Measurements from ENCODE around the gene PRM2. TPM values are rescaled to one million over a fixed set of nuclear protein-coding genes. Genes with fewer than 3 reads are reported as not detected.
"Not testable (repeated sequence)": the region's sequence is repeated elsewhere in the genome, so short reads cannot be mapped to it uniquely, and the experiment has no call there.

Gene PRM2
- polyA plus RNA-seq, 4 donors = not detected

DNA sequence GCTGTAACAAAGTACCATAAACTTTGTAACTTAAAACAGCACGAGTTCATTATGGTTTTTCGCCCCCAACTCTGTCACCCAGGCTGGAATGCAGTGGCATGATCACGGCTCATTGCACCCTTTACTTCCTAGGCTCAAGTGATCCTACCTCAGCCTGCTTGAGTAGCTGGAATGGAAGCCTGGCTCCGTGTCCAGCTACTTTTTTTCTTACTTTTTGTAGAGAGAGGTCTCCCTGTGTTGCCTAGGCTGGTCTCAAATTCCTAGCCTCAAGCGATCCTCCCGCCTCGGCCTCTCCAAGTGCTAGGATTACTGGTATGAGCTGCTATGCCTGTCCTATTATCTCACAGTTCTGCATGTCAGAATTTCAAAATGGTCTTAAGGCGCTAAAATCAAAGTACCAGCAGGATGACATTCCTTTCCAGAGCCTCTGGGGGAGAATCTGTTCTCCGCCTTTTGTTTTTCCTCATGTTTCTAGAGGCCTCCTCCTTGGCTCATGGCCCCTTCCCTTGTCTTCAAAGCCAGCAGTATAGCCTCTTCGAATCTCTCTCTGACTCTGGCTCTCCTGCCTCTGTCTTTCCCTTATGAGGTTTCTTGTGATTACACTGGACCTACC is 14.9 kb upstream of the PRM2 start:
- DNase-seq (ENCODE audit: low read depth in 4 of 4, low spot score in 2 of 4) = peak in 1 of 4 donors; percentile 58

DNA sequence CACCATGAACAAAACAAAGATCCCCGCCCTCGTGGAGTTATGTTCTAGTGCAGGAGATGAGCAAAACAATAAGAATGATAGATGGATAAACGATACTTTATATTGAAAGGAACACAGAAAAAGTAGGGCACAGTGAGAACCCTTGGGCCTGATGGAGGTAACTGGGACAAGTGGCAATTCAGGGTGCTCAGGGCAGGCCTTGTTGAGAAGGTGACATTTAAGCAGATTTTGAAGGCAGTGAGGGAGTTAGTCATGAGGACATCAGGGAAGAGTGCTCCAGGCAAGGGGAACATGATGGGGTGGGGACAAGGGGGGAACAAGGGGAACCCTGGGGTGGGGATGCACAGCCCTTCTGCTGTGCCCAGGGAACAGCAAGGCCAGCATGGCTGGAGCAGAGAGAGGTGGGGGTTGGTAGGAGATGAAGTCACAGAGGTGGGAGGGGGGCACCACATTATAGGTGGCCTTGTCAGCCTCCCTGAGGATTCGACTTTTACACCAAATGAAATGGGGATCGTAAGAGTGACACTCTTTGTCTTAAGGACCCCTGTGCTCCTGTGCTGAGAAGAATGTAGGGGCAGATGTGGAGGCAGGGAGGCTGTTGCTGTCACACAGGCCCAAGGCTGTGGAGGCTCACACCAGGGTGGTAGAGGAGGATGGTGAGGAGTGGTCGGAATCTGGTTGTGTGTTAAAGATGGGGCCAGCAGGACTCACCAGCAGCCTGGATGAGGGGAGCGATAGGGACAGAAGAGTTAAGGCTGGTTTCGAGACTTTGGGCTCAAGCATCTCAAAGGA is 14.0 kb upstream of the PRM2 start:
- no peak for DNase-seq (ENCODE audit: low read depth in 4 of 4, low spot score in 2 of 4)

DNA sequence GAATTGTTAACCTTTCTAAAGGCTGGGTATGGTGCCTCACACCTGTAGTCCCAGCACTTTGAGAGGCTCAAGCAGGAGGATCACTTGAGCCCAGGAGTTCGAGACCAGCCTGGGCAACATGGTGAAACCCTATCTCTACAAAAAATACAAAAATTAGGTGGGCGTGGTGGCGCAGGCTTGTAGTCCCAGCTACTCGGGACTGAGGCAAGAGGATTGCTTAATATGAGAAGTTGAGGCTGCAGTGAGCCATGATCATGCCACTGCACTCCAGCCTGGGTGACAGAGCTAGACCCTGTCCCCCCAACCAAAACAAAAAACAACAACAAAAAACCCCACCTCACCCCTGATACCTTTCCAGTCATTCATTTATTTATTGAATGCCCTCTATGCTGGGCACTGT is 13.4 kb upstream of the PRM2 start:
- not testable (repeated sequence) for DNase-seq (ENCODE audit: low read depth in 4 of 4, low spot score in 2 of 4)

DNA sequence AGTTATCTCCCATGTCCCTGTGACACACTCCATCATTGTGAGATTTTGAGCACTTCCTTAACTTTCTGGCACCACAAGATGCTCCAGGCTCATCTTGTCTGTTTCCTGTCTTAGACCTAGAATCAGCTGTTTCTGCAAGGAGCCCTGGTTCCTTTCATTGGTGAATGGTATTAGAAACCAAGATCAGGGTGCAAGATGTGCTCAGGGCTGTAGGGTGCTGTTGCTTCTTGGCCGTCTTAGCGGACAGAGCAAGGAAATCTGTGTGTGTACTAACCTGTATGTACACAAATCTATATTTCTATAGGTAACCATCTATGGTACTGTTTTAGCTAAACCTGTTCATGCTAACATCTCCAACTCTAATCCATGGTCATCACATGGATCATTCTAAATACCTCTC is 12.9 kb upstream of the PRM2 start:
- no peak for DNase-seq (ENCODE audit: low read depth in 4 of 4, low spot score in 2 of 4)

DNA sequence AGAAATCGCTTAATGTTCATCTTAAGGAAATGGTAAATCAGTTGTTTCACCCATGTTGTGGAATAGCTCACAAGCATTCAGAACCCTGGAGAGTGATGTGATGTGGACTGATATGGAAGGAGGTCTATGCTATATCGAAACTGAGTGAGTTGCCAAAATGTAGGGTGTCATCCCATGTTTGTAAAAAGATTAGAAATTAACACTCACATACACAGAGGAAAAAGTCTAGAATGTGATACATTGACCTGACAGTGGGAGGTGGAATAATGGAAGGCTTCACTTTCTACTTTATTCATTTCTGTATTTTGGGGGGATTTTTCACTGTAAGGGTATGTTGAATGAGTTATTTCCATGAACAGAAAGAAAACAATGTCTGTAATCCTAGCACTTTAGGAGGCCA is 9.6 kb upstream of the PRM2 start:
- DNase-seq (ENCODE audit: low read depth in 4 of 4, low spot score in 2 of 4) = no peak

DNA sequence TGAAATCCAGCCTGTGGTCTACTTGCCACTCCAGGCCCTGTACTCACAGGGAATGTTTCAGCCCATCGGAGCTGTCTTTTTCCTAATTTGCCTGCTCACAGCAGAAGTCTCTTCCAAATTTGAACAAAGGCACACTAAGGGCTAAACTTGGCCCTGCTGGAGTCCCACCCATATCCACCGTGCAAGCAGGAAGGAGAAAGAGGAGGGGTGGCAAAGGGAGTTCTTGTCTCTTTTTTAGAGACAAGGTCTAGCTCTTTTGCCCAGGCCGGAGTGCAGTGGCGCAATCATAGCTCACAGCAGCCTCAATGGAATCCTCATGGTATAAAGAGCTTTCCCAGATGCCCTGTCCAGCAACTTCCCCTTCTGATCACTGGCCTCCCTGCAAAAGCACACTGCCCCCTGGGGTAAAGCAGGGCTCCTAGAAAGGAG is 7.6 kb upstream of the PRM2 start:
- no peak for DNase-seq (ENCODE audit: low read depth in 4 of 4, low spot score in 2 of 4)

DNA sequence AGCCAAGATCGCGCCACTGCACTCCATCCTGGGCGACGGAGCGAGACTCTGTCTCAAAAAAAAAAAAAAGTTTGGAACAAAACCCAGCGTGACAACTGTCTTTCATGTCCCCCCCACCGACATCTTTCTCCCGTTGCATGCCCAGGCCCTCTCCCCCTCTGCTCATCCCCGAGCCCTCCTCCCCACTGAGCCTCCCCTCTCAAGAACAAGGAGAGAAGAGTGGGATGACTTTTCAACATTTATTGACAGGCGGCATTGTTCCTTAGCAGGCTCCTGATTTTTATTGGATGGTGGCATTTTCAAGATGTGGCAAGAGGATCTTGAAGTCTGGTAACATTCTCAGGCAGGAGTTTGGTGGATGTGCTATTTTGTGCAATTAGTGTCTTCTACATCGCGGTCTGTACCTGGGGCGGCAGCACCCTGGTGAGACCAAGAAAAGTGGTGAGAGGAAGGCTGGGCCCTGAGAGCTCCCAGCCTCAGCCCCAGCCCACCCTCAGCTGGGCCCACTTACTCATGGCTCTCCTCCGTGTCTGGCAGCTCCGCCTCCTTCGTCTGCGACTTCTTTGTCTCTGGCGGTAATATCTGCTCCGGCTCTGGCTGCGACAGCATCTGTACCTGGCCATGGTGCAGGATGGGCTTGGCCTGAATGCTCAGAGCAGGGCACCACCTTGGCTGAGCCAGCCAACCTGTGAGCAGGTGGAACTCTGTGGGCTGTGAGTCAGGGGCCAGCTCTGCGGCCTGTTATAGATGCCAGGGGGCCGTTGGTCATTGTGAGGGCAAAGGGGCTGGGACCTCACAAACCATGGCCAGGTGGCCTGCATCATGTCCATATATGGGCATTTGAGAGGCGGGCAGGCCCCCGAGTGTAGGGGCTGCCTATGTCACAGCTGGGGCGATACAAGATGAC is 4.6 kb upstream of the PRM2 start, which contains the start of gene PRM1:
TSS of gene PRM1 (minus strand) at position 715 of the 907 bp plus-strand sequence. CDS start at position 623, 92 bp downstream.
- no peak for DNase-seq (ENCODE audit: low read depth in 4 of 4, low spot score in 2 of 4)

DNA sequence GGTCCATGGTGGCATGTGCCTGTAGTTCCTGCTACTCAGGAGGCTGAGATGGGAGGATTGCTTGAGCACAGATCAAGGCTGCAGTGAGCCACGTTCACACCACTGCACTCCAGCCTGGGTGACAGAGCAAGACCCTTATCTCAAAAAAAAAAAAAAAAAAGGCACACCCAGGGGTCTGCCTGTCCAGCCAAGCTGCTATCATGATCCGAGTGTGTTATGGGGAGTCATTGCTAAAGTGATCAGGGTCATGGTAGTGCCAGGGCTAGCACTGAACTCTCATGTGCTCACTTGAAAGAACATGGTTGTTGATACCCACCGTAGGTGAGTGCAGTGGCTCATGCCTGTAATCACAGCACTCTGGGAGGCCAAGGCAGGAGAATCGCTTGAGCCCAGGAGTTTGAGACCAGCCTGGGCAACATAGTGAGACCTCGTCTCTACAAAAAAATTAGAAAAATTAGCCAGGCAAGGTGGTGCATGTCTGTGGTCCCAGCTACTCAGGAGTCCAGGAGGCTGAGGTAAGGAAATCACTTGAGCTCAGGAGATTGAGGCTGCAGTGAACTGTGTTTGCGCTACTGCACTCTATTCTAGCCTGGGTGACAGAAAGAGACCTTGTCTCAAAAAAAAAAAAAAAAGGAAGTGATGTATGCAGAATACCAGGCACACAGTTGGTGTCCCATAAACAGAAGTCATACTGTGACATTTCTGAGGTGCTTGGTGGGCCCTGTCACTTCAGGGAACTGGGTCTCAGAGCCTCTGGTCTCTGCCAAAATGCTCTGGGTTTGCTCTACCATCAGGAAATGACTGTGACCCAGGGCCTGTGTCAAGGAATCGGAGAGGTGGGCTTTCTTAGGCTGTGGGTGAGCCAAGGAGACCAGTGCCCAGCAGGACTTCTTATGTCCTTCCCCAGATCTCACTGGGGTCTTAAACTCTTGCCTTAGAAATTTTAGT is 2.7 kb upstream of the PRM2 start:
- no peak for DNase-seq (ENCODE audit: low read depth in 4 of 4, low spot score in 2 of 4)

DNA sequence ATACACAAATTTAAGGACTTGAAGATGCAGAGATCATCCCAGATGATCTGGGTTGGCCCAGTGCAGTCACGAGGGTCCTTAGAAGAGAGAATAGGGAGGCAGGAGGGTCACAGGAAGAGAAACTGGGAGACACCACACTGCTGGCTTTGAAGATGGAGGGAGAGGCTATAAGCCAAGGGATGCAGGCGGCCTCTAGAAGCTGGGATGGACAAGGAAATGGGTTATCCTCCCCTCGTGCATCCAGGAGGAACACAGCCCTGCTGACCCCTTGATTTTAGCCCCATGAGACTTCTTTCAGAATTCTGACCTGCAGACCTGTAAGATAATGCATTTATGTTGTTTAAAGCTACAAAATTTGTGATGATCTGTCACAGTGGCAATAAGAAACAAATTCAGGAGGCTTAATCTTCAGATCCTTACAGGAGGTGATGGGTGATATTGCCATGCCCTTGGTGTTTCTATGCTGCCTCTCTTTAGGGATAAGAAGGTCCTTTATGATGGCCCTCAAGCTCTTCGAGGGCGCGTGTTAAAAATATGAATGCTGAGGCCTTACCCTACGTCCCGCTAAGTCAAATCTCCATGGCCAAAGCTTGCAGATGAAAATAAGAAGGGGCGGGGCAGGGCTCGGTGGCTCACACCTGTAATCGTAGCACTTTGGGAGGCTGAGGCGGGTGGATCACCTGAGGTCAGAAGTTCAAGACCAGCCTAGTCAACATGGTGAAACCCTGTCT is 1.5 kb upstream of the PRM2 start:
- DNase-seq (ENCODE audit: low read depth in 4 of 4, low spot score in 2 of 4) = no peak

DNA sequence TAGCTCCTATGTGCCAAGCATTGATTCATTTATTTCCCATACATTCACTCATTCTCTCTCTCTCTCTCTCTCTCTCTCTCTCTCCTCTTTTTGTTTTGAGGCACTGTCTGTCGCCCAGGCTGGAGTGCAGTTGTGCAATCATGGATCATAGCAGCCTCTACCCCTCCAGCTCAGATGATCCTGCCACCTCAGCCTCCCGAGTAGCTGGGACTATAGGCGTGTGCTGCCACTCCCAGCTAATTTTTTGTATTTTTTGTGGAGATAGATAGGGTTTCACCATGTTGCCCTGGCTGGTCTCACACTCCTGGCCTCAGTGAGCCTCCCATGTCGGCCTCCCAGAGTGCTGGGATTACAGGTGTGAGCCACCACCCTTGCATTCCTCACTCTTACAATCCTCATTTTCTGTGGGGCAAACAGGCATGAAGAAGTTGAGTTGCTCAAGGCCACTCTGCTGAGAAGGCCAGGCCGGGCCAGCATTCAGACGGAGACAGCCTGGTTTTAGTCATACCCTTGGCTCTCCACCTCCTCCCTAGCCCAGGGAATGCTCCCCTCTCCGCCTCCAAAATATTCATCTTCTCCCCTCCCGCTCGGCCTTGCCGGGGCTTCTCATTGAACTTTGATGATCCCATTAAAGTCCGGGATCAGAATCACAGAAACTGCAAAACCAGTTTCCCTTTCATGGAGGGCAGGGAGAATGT is 765 bp upstream of the PRM2 start:
- no peak for DNase-seq (ENCODE audit: low read depth in 4 of 4, low spot score in 2 of 4)

DNA sequence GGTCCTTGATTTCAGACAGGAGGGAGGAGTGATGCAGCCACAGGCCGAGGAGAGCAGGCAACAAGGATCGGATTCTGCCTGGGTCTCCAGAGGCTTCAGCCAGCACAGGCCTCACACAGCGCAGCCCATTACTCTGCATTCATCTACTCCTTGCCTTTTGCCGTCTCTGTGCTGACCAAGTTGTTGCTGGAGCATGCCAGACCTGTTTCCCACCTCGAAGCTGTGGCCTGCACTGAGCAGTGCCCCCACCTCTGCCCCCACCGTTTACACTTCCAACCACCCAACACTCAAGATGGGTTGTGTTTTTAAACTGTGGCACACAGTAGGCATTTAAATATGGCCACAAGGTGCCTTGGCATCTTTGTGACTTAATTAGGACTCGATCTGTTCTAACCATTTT is 1.3 kb downstream of the PRM2 start:
- DNase-seq (ENCODE audit: low read depth in 4 of 4, low spot score in 2 of 4) = no peak

DNA sequence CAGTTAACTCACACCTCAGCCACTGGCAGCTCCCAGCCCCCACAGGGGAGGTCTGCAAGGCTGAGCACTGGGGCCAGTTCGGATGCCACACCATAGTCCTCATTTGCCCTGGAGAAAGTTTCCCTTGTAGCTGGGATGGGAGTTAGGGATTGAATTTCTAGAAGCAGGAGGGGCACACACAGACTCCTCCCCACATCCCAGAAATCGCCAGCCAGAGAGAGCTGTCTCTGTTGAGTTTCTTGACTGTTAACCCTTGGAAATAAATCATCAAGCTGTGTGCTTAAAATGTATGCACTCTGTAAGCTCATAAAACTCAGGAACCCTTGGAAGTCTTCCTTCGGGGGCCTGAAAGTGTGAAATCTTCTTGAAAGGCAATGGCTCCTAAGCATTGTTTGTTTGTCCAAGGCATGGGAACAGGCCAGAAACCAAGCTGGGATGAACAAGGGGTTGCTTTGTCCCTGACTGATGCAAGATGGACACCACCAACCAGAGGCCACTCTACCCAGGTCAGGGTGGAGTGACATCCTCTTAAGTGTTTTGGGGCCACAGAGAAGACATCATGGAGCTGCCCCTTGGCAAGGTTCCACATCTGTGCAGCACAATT is 2.5 kb downstream of the PRM2 start:
- DNase-seq (ENCODE audit: low read depth in 4 of 4, low spot score in 2 of 4) = peak in 1 of 4 donors; percentile 73

DNA sequence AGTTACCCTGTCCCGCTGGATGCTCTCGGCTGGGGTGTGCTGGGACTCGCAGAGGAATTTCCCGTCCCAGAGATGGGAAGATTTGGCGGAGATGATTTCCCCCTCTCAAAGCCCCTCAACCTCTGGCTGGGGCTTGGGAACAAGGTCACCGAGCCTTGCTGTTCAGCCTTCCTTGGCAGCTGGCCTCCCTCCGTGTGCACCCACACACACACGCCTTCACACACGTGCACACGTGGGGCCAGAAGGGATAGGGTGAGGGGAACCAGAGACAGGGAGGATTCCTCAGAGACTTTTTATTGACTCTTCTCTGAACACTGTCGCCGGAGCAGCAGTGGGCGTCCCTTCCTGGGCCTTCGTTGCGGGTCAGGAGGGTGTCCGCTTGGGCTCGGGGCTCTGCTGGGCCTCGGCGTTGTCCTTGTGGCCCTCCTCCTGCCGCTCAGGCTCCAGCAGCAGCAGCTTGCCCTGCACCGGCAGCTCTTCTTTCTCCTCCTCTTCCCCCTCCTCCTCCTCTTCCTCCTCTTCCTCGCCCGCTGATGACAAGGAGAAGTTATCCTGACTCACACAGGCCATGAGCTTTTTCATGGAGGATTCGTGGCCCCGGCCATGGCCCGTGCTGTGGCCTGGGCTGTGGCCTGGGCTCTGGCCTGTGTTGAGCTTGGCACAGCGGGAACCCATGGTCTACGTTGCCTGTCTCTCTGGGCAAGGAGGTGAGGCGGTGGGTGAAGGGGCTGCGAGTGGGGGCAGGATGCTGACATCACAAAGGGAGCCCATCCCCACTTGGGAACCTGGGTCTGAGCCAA is 3.2 kb downstream of the PRM2 start, which contains the start of gene PRM3:
TSS of gene PRM3 (minus strand) at position 709 of the 800 bp plus-strand sequence. CDS start at position 675, 34 bp downstream.
- no peak for DNase-seq (ENCODE audit: low read depth in 4 of 4, low spot score in 2 of 4)

DNA sequence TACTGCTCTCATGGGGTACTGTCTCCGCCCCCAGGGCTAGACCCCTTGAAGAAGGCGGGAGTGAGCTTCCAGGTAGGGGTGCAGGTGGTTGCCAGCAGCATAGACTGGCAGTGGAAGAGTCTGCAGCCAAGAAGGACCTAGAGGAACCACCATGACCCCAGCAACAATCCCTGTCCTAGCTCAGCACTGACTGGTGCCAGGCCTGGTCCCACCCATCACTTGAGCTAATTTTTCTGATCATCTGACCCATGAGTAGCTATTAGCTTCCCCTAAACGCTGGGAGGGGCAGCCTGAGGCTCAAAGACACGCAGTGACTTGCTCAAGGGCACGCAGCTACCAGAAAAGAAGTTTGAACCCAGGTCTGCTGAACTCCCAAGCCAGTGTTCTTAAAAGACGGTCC is 3.8 kb downstream of the PRM2 start:
- no peak for DNase-seq (ENCODE audit: low read depth in 4 of 4, low spot score in 2 of 4)

DNA sequence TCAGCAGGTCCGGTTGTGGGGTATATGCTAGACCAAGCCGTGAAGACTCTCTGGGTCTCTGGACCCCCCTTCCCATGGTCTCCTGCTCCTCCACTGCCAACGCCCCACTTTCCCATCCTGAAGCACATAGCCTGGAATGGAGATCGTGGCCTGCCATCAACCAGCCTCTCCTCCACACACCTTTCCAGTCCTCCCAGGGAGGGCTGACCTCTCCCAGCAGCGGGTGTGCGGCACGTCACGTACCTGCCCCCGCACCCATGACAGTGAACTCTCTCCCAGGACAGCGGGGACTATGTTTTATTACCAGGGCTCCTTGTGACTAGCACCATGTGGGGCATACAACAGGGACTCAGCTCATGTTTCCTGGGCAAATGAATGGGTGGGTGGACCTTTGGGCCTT is 4.7 kb downstream of the PRM2 start:
- DNase-seq (ENCODE audit: low read depth in 4 of 4, low spot score in 2 of 4) = no peak

DNA sequence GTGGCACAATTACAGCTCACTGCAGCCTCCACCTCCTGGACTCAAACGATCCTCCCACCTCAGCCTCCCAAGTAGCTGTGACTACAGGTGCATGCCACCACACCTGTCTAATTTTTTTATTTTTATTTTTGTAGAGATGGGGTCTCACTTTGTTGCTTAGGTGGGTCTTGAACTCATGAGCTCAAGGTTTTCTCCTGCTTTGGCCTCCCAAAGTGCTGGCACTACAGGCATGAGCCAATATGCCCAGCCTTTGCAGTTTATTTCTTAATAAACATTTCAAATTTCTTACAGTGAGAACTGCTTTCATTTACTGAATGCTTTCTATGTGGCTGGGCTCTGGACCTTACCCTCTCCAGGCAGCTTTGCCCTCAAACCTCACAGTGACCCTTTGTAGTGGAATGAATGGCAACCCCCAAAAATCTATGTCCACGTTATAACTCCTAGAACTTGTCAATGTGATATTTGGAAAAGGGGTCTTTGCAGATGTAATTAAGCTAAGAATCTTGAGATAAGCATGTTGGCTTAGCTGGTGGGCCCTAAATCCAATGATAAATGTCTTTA is 5.6 kb downstream of the PRM2 start:
- no peak for DNase-seq (ENCODE audit: low read depth in 4 of 4, low spot score in 2 of 4)

DNA sequence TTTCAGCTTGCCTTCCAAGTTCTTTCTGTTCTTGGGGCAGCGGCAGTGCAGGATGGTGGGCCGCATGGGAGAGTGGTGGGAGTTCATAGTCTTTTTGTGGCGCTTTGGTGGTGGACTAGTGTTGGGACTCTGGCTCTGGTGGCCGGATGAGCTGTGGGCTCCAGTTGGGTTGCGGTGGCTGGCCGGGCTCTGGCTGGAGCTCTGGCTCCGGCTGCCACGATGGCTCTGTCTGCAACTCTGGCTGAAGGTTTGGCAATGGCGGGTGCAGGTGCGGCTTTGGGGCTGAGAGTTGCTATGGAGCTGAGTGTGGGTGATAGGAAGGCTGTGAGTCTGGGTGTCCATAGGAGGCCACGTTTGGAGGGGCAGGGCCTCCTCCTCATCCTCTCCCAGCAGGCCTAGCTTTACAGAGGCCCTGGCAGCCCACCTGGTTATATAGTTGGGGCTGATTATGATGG is 7.3 kb downstream of the PRM2 start, which contains the start of gene TNP2:
TSS of gene TNP2 (minus strand) at position 405 of the 455 bp plus-strand sequence. CDS start at position 342, 63 bp downstream.
- no peak for DNase-seq (ENCODE audit: low read depth in 4 of 4, low spot score in 2 of 4)

All from left renal cortex interstitium (tissue), 4 donors.